ENCODE measurements around the gene GTF2F2. TPM values are rescaled to one million over a fixed set of nuclear protein-coding genes. Genes with fewer than 3 reads are reported as not detected.

The GTF2F2 gene
- total RNA-seq, 1 donor = 17.2 TPM

DNA sequence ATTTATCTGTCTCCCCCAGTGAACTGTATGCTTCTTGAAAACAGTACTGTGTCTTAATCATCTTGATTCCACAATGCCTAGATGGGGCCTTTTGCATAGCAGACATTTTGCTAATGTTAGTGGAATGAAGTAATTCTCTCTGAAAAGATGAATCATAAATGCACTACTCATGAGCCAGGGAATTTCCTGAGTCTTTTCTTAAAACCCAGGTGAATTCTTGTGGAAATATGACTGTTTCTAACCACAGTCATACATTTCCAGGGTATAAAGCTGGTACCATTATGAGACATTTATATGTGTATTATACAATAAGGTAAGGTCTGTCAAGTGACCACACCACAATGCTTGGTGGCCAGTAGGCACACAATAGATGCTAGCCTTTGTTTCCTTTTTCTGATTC lies 86.0 kb downstream of the GTF2F2 start:
- Histone ChIP-seq H3K4me3 (ENCODE audit: low read length) (no peak overlapping the region), H3K4me1 (ENCODE audit: insufficient read depth, low read length) (no peaks in the 10 kb centered on the region), H3K27me3 (ENCODE audit: insufficient read depth, low read length) (no peaks in the 10 kb centered on the region), H3K9me3 (ENCODE audit: low read depth, low read length) (no peaks in the 10 kb centered on the region)

- H3K4me1 ChIP-seq (ENCODE audit: insufficient read depth, low read length) = no peaks in the 10 kb centered on the region
- no peaks in the 10 kb centered on the region for H3K9me3 ChIP-seq (ENCODE audit: low read depth, low read length)
- H3K4me3 ChIP-seq (ENCODE audit: low read length) = no peak overlapping the region
- H3K27me3 ChIP-seq (ENCODE audit: insufficient read depth, low read length) = no peaks in the 10 kb centered on the region
These were observed 87.0 kb downstream of the GTF2F2 start for GRCh38 chr13:45207319-45207718.

DNA sequence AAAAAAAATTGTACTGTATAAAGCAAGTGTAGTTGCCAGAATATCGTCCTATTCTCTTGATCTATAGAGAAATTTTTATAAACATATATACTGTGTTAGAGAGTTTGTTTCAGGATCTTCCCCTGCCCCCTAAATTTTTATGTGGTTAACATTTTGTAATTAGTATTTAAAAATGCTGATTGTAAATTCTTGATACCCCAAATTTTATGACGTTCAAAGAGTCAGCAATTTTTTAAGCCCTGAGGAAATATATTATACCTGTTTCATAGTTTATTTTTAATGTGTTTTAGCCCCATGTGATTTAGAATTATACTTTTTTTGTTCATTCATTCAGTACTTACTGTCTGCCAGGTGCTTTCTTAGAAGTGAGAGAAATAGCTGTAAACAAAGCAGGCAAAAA lies 87.8 kb downstream of the GTF2F2 start:
- Histone ChIP-seq H3K9me3 (ENCODE audit: low read depth, low read length) (no peaks in the 10 kb centered on the region), H3K4me1 (ENCODE audit: insufficient read depth, low read length) (no peaks in the 10 kb centered on the region), H3K4me3 (ENCODE audit: low read length) (no peak overlapping the region), H3K27me3 (ENCODE audit: insufficient read depth, low read length) (no peaks in the 10 kb centered on the region)

- no peaks in the 10 kb centered on the region for H3K9me3 ChIP-seq (ENCODE audit: low read depth, low read length)
- no peaks in the 10 kb centered on the region for H3K4me1 ChIP-seq (ENCODE audit: insufficient read depth, low read length)
- H3K27me3 ChIP-seq (ENCODE audit: insufficient read depth, low read length) = no peaks in the 10 kb centered on the region
- H3K4me3 ChIP-seq (ENCODE audit: low read length) = no peak overlapping the region
These were observed 88.9 kb downstream of the GTF2F2 start for GRCh38 chr13:45209229-45209628.

DNA sequence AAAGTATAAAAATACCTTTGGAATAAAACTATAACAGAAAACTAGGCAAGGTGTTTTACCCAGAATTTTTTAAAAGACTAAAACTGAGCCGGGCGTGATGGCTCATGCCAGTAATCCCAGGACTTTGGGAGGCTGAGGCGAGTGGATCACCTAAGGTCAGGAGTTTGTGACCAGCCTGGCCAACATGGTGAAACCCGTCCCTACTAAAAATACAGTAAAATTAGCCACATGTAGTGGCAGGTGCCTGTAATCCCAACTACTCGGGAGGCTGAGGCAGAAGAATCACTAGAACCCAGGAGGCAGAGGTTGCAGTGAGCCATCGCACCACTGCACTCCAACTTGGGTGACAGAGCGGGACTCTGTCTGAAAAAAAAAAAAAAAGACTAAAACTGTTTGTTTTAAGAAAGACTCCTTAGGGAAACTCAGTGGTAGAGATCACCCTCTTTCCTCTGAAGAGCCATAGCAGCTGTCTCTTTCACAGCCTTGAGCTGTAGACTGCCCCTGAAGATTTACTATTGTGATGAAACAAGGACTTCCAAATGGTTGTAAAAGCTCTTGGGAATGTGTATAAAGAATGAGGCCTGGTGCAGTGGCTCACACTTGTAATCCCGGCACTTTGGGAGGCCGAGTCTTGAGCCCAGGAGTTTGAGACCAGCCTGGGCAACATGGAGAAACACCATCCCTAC lies 95.2 kb downstream of the GTF2F2 start:
- Histone ChIP-seq H3K27me3 (ENCODE audit: insufficient read depth, low read length) (no peaks in the 10 kb centered on the region), H3K4me1 (ENCODE audit: insufficient read depth, low read length) (no peaks in the 10 kb centered on the region), H3K4me3 (ENCODE audit: low read length) (no peak overlapping the region), H3K9me3 (ENCODE audit: low read depth, low read length) (no peaks in the 10 kb centered on the region)

GRCh38 chr13:45216193-45216592 lies 95.9 kb downstream of the GTF2F2 start:
- no peaks in the 10 kb centered on the region for H3K4me1 ChIP-seq (ENCODE audit: insufficient read depth, low read length)
- H3K9me3 ChIP-seq (ENCODE audit: low read depth, low read length) = no peaks in the 10 kb centered on the region
- H3K27me3 ChIP-seq (ENCODE audit: insufficient read depth, low read length) = no peaks in the 10 kb centered on the region
- no peak overlapping the region for H3K4me3 ChIP-seq (ENCODE audit: low read length)

DNA sequence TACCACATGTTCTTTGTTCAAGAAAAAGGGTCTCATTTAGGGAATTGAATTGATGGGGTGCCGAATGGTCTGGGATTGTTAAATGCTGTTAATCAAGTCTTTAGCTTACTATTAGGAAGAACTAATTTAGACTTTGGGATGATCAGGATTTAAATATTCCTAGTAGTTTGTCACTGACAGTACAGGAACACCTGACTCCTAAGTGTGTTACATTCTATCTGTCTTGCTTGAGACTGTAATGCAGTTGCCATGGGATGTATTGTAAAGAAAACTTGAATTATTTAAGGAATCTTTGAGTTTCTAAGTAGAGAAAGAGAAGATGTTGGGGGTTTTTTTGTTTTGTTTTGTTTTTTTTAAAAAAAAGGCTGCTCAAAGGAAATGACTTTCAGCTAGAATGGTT lies 98.4 kb downstream of the GTF2F2 start:
- H3K27me3 ChIP-seq (ENCODE audit: insufficient read depth, low read length) = no peaks in the 10 kb centered on the region
- H3K4me3 ChIP-seq (ENCODE audit: low read length) = no peak overlapping the region
- H3K4me1 ChIP-seq (ENCODE audit: insufficient read depth, low read length) = no peaks in the 10 kb centered on the region
- H3K9me3 ChIP-seq (ENCODE audit: low read depth, low read length) = no peaks in the 10 kb centered on the region

DNA sequence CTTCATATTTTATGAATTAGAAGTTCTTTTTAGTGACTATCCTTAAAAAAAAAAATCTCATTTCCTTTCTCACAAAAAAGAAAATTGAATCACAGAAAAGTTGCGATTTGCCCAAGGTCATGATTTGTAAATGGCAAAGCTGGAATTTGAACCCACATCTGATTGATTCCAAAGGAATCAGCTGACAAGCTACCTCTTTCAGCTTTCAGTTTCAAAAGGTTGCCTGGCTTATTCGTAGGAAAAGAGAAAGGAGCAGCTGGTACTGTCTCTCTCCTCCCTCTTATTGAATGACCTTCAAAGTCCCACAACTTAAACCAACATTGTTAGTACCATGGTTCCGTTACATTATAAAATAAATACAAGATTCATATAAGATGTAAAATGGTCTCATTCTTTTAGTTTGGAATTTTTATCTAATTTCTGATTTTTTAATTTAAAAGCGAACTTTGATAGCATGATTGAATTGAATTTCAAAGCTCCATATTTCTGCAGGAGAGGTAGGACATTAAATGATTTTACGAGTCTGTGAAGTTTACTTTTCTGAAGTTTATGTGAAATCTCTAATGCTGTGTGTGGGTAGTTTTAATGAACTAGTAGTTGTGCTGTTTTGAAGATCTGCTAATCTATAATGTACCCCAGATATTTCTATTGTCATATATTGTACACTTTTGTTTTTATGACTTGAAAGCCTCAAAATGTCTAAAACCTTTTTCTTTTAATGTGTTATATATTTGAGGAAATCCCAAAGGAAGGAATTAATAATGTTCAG lies 99.0 kb downstream of the GTF2F2 start:
- H3K9me3 ChIP-seq (ENCODE audit: low read depth, low read length) = no peaks in the 10 kb centered on the region
- H3K4me1 ChIP-seq (ENCODE audit: insufficient read depth, low read length) = no peaks in the 10 kb centered on the region
- H3K4me3 ChIP-seq (ENCODE audit: low read length) = no peak overlapping the region
- no peaks in the 10 kb centered on the region for H3K27me3 ChIP-seq (ENCODE audit: insufficient read depth, low read length)

DNA sequence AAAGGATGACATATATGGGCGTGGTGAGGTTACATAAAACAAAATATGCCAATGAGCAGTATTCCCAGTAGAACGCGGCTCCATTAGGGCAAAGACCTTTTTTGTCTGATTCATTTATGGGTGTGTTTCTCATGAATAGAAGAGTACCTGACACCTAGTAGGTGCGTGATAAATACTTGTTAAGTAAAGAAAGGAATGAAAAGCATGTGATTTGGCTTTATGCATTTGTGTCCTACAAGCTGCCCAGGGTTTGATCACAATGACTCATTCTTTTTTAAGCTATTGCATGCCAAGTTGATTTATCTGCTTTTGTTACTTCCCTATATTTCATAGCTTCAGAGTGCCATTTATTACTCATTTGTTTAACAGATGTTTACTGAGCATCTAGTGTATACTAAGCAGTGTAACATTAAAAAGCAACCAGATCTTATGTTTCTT lies 99.6 kb downstream of the GTF2F2 start:
- Histone ChIP-seq H3K27me3 (ENCODE audit: insufficient read depth, low read length) (no peaks in the 10 kb centered on the region), H3K9me3 (ENCODE audit: low read depth, low read length) (no peaks in the 10 kb centered on the region), H3K4me3 (ENCODE audit: low read length) (no peak overlapping the region), H3K4me1 (ENCODE audit: insufficient read depth, low read length) (no peaks in the 10 kb centered on the region)

- Histone ChIP-seq H3K9me3 (ENCODE audit: low read depth, low read length) (no peaks in the 10 kb centered on the region), H3K4me3 (ENCODE audit: low read length) (no peak overlapping the region), H3K27me3 (ENCODE audit: insufficient read depth, low read length) (no peaks in the 10 kb centered on the region), H3K4me1 (ENCODE audit: insufficient read depth, low read length) (no peaks in the 10 kb centered on the region)
These were observed 100.1 kb downstream of the GTF2F2 start for GRCh38 chr13:45220403-45220802.

DNA sequence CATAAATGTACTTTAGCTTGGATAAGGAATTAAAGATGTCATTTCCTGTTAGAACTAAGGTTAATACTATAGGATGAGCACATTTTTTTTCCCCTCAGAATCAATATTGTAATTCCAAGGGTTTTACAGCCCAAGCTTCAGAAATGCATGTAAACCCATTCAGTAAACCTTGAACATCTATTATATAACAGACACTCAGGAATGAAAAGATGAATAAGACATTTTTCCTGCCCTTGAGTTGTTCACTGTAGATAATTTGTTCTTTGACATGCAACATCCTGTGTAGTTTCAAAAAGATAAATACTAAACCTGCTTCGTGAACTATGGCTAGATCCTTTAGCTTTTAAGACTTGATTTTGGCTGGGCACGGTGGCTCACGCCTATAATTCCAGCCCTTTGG lies 102.2 kb downstream of the GTF2F2 start:
- no peak overlapping the region for H3K4me3 ChIP-seq (ENCODE audit: low read length)
- H3K9me3 ChIP-seq (ENCODE audit: low read depth, low read length) = no peaks in the 10 kb centered on the region
- H3K27me3 ChIP-seq (ENCODE audit: insufficient read depth, low read length) = no peaks in the 10 kb centered on the region
- H3K4me1 ChIP-seq (ENCODE audit: insufficient read depth, low read length) = no peaks in the 10 kb centered on the region

GRCh38 chr13:45222919-45223318 lies 102.6 kb downstream of the GTF2F2 start:
- Histone ChIP-seq H3K9me3 (ENCODE audit: low read depth, low read length) (no peaks in the 10 kb centered on the region), H3K4me3 (ENCODE audit: low read length) (no peak overlapping the region), H3K27me3 (ENCODE audit: insufficient read depth, low read length) (no peaks in the 10 kb centered on the region), H3K4me1 (ENCODE audit: insufficient read depth, low read length) (no peaks in the 10 kb centered on the region)

DNA sequence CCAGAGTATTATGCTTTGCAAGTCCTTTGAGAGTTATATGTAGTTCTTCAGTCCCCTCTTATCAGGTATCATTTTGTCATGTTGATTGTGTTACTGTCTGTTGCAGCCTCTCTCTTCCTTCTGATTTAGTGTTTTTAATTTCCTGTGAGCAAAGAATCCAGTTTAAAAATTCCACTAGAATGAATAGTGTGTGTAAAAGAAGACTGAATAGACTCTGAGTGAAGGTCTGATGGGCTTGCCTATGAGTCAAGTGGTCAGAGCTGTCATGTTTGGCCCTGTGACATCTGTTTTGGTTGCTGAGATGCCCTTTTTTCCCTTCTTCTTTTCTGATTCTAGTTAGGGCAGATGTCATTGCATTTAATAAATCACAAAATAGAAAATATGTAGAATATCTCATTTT lies 103.9 kb downstream of the GTF2F2 start:
- H3K4me3 ChIP-seq (ENCODE audit: low read length) = no peak overlapping the region
- H3K9me3 ChIP-seq (ENCODE audit: low read depth, low read length) = no peaks in the 10 kb centered on the region
- no peaks in the 10 kb centered on the region for H3K27me3 ChIP-seq (ENCODE audit: insufficient read depth, low read length)
- H3K4me1 ChIP-seq (ENCODE audit: insufficient read depth, low read length) = no peaks in the 10 kb centered on the region

DNA sequence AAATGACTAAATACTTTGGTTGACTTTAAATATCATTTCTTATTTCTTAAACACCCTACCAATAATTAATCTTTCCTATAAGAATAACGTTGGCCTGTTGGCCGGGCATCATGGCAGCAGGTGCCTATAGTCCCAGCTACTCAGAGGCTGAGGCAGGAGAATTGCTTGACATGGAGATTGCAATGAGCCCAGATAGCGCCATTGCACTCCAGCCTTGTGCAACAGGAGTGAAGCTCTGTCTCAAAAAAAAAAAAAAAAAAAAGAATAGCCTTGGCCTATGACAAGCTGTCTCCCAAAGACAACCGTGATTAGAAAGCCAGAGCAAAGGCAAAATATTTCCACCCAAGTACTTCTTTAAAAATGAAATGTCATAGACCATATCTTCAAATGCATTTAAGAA lies 105.1 kb downstream of the GTF2F2 start:
- H3K4me1 ChIP-seq (ENCODE audit: insufficient read depth, low read length) = no peaks in the 10 kb centered on the region
- no peaks in the 10 kb centered on the region for H3K27me3 ChIP-seq (ENCODE audit: insufficient read depth, low read length)
- no peaks in the 10 kb centered on the region for H3K9me3 ChIP-seq (ENCODE audit: low read depth, low read length)
- H3K4me3 ChIP-seq (ENCODE audit: low read length) = no peak overlapping the region

DNA sequence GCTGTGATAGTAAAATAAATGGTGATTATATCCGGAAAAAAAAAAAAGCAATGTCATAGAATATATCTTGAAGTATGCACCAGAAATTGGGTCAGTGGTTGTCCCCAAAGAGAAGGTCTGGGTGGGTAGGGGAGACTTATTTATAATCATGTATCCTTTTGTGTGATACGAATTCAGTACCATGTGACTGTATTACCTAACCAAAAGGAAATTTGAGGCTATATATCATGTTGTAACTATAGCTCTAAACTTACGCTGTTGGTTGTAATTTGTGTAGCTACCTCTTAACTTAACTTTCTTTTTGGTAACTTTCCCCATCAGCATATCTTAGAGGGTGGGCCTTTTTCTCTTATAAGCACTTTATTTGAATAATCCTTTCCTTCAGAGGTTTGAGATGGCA lies 105.7 kb downstream of the GTF2F2 start:
- H3K9me3 ChIP-seq (ENCODE audit: low read depth, low read length) = no peaks in the 10 kb centered on the region
- H3K27me3 ChIP-seq (ENCODE audit: insufficient read depth, low read length) = no peaks in the 10 kb centered on the region
- no peak overlapping the region for H3K4me3 ChIP-seq (ENCODE audit: low read length)
- H3K4me1 ChIP-seq (ENCODE audit: insufficient read depth, low read length) = no peaks in the 10 kb centered on the region

GRCh38 chr13:45228002-45228401 lies 107.7 kb downstream of the GTF2F2 start:
- H3K9me3 ChIP-seq (ENCODE audit: low read depth, low read length) = no peaks in the 10 kb centered on the region
- H3K4me1 ChIP-seq (ENCODE audit: insufficient read depth, low read length) = no peaks in the 10 kb centered on the region
- no peaks in the 10 kb centered on the region for H3K27me3 ChIP-seq (ENCODE audit: insufficient read depth, low read length)
- H3K4me3 ChIP-seq (ENCODE audit: low read length) = no peak overlapping the region
